HCT116 (cell line): ENCODE measurements around the gene HASPIN. TPM values are rescaled to one million over a fixed set of nuclear protein-coding genes. Genes with fewer than 3 reads are reported as not detected.

Experiments
- ATAC-seq: fragments of 200-7000 bp; cut with Tn5 transposase; 2 replicates; pipeline ENCODE4 v1.9.1; 2020; ENCODE audit warnings: mild to moderate bottlenecking, moderate library complexity
- BruUV-seq: library from RNA; stranded (reverse); fragments of 400-500 nt; replicated peaks from 2 replicates; lab custom pipeline; 2021; lab: Mats Ljungman, UMichigan
- CTCF ChIA-PET: fragments of 300-600 bp; sonication (Branson Sonifier 250); formaldehyde crosslinking; loops from one replicate; lab custom pipeline; 2021; ENCODE audit warnings: antibody characterized with exemption; lab: Charles Lee
- POLR2A ChIA-PET: fragments of 300-600, 350-600 bp; sonication (Branson Sonifier 250); formaldehyde crosslinking; loops from one replicate; lab custom pipeline; 2021; ENCODE audit warnings: antibody characterized with exemption; lab: Charles Lee
- RAD21 ChIA-PET, 2 experiments: fragments of 300-600 bp; sonication (Branson Sonifier 250); formaldehyde crosslinking; loops; one replicate each; lab custom pipeline; 2023; ENCODE audit warnings: low total read pairs in 2 of 2; ENCODE audit not compliant: uncharacterized antibody in 2 of 2, unreplicated experiment in 2 of 2, low non-redundant PET in 1 of 2; lab: Charles Lee
- DNase-seq: peaks from one replicate; pipeline ENCODE4 v3.0.0-alpha.2; 2010; ENCODE audit warnings: low read depth, low spot score
- H2AFZ ChIP-seq: fragments of 200-600 bp; shearing (Covaris generic), sonication (generic); 2 replicates; pipeline ENCODE4 v1.6.1; 2017; ENCODE audit warnings: low read depth, mixed run types, mixed read lengths, antibody characterized with exemption, low read length; ENCODE audit not compliant: poor library complexity, severe bottlenecking
- H3K27ac ChIP-seq: 2 replicates; pipeline ENCODE4 v1.5.1; 2012; ENCODE audit warnings: low read depth, low read length
- H3K27me3 ChIP-seq: fragments of 200-600 bp; sonication (generic); 2 replicates; pipeline ENCODE4 v1.6.1; 2016; ENCODE audit warnings: mixed run types, low read length, mixed read lengths; ENCODE audit not compliant: insufficient read depth
- H3K36me3 ChIP-seq, 2 experiments: fragments of 200-500 bp in 1 of 2; fragments of 200-600 bp in 1 of 2; sonication (Bioruptor generic) in 1 of 2; sonication (generic) in 1 of 2; 2 replicates each; pipeline versions ENCODE4 v1.5.1 to v1.6.1; 2014 to 2016; ENCODE audit warnings: low read length in 2 of 2, inconsistent platforms in 1 of 2, mixed read lengths in 1 of 2, mixed run types in 1 of 2; ENCODE audit not compliant: insufficient read depth in 2 of 2, control insufficient read depth in 1 of 2
- H3K4me1 ChIP-seq, 2 experiments: fragments of 200-600 bp in 1 of 2; sonication (generic) in 1 of 2; 2 replicates each; pipeline versions ENCODE4 v1.5.1 to v1.6.1; 2012 to 2017; ENCODE audit warnings: low read length in 2 of 2, inconsistent platforms in 1 of 2, mild to moderate bottlenecking in 1 of 2, mixed read lengths in 1 of 2, mixed run types in 1 of 2, moderate library complexity in 1 of 2; ENCODE audit not compliant: insufficient read depth in 2 of 2, control insufficient read depth in 1 of 2
- H3K4me2 ChIP-seq: fragments of 200-600 bp; sonication (generic); 2 replicates; pipeline ENCODE4 v1.6.1; 2017; ENCODE audit warnings: mixed run types, low read length, mixed read lengths
- H3K4me3 ChIP-seq, 2 experiments: fragments of 200-600 bp in 1 of 2; sonication (generic) in 1 of 2; replicated peaks in 1 of 2; 2 replicates each; pipeline ENCODE4 v1.5.1; 2011 to 2016; ENCODE audit warnings: low read length in 2 of 2, control low read depth in 1 of 2, low read depth in 1 of 2, mild to moderate bottlenecking in 1 of 2, mixed read lengths in 1 of 2, mixed run types in 1 of 2
- H3K79me2 ChIP-seq: fragments of 200-600 bp; sonication (generic); 2 replicates; pipeline ENCODE4 v1.6.1; 2017; ENCODE audit warnings: mild to moderate bottlenecking, mixed run types, low read length, moderate library complexity, mixed read lengths; ENCODE audit not compliant: insufficient read depth
- H3K9ac ChIP-seq: fragments of 200-600 bp; sonication (generic); 2 replicates; pipeline ENCODE4 v1.6.1; 2016; ENCODE audit warnings: low read length, mixed read lengths
- H3K9me2 ChIP-seq: fragments of 200-600 bp; sonication (generic), shearing (Covaris generic); 2 replicates; pipeline ENCODE4 v1.6.1; 2017; ENCODE audit warnings: mixed run types, mild to moderate bottlenecking, moderate library complexity; ENCODE audit not compliant: insufficient read depth
- H3K9me3 ChIP-seq, 2 experiments: fragments of 200-500 bp in 1 of 2; fragments of 200-600 bp in 1 of 2; sonication (Bioruptor generic) in 1 of 2; sonication (generic) in 1 of 2; 2 replicates each; pipeline ENCODE4 v1.6.1; 2014 to 2017; ENCODE audit warnings: low read length in 2 of 2, mixed read lengths in 2 of 2, inconsistent platforms in 1 of 2, low read depth in 1 of 2, mild to moderate bottlenecking in 1 of 2, mixed run types in 1 of 2, moderate library complexity in 1 of 2; ENCODE audit not compliant: control insufficient read depth in 1 of 2, insufficient read depth in 1 of 2
- H4K20me1 ChIP-seq: fragments of 200-600 bp; sonication (generic), shearing (Covaris generic); 2 replicates; pipeline ENCODE4 v1.6.1; 2017; ENCODE audit warnings: mixed run types, mild to moderate bottlenecking, moderate library complexity; ENCODE audit not compliant: insufficient read depth
- ATF3 ChIP-seq: IDR thresholded peaks from 2 replicates; pipeline ENCODE4 v1.6.1; 2012
- CBX3 ChIP-seq: IDR thresholded peaks from 2 replicates; pipeline ENCODE4 v1.6.1; 2012; ENCODE audit warnings: low read depth
- CEBPB ChIP-seq: IDR thresholded peaks from 2 replicates; pipeline ENCODE4 v1.6.1; 2012; ENCODE audit warnings: low read depth
- CTCF ChIP-seq, 3 experiments: fragments of 200-600 bp in 1 of 3; sonication (generic) in 1 of 3; IDR thresholded peaks in 2 of 3; conservative IDR thresholded peaks in 1 of 3; 2 replicates each; pipeline ENCODE4 v1.5.1; 2012 to 2017; ENCODE audit warnings: low read depth in 2 of 3, low read length in 2 of 3, antibody characterized with exemption in 1 of 3, borderline replicate concordance in 1 of 3, control low read depth in 1 of 3, mild to moderate bottlenecking in 1 of 3, mixed read lengths in 1 of 3, mixed run types in 1 of 3, moderate library complexity in 1 of 3; ENCODE audit not compliant: insufficient read depth in 1 of 3
- EGR1 ChIP-seq: IDR thresholded peaks from 2 replicates; pipeline ENCODE4 v1.6.1; 2012; ENCODE audit warnings: low read depth
- ELF1 ChIP-seq: IDR thresholded peaks from 2 replicates; pipeline ENCODE4 v1.6.1; 2012; ENCODE audit warnings: low read depth, borderline replicate concordance
- EZH2 ChIP-seq: fragments of 200-600 bp; sonication (generic); IDR thresholded peaks from 2 replicates; pipeline ENCODE4 v1.6.1; 2017; ENCODE audit warnings: antibody characterized with exemption, mixed run types
- EZH2phosphoT487 ChIP-seq: fragments of 200-600 bp; IDR thresholded peaks from 2 replicates; pipeline ENCODE4 v1.6.1; 2018; ENCODE audit warnings: antibody characterized with exemption, borderline replicate concordance
- FOSL1 ChIP-seq: IDR thresholded peaks from 2 replicates; pipeline ENCODE4 v1.6.1; 2012; ENCODE audit warnings: low read depth
- JUND ChIP-seq: IDR thresholded peaks from 2 replicates; pipeline ENCODE4 v1.6.1; 2012
- MAX ChIP-seq: IDR thresholded peaks from 2 replicates; pipeline ENCODE4 v1.6.1; 2012
- POLR2A ChIP-seq: IDR thresholded peaks from 2 replicates; pipeline ENCODE4 v1.7.0; 2011; ENCODE audit warnings: borderline replicate concordance; ENCODE audit not compliant: insufficient read depth, insufficient read length; ENCODE audit errors: extremely low read depth
- POLR2AphosphoS5 ChIP-seq: IDR thresholded peaks from 2 replicates; pipeline ENCODE4 v1.6.1; 2011; ENCODE audit warnings: mild to moderate bottlenecking, low read depth, low read length, moderate library complexity
- RAD21 ChIP-seq: IDR thresholded peaks from 2 replicates; pipeline ENCODE4 v1.6.1; 2012; ENCODE audit warnings: low read depth, mild to moderate bottlenecking
- SIN3A ChIP-seq: IDR thresholded peaks from 2 replicates; pipeline ENCODE4 v1.6.1; 2012; ENCODE audit warnings: low read depth
- SP1 ChIP-seq: IDR thresholded peaks from 2 replicates; pipeline ENCODE4 v1.6.1; 2012; ENCODE audit warnings: low read depth
- SRF ChIP-seq: IDR thresholded peaks from 2 replicates; pipeline ENCODE4 v1.6.1; 2012; ENCODE audit warnings: low read depth
- TCF7L2 ChIP-seq: IDR thresholded peaks from 2 replicates; pipeline ENCODE4 v1.7.0; 2011; ENCODE audit warnings: borderline replicate concordance, inconsistent platforms; ENCODE audit not compliant: insufficient read depth, insufficient read length; ENCODE audit errors: extremely low read depth
- YY1 ChIP-seq: IDR thresholded peaks from 2 replicates; pipeline ENCODE4 v1.6.1; 2011; ENCODE audit warnings: low read length, low read depth, moderate library complexity, mild to moderate bottlenecking; ENCODE audit not compliant: insufficient replicate concordance; ENCODE audit errors: extremely low read depth
- ZFX ChIP-seq: fragments of 450-650 bp; IDR thresholded peaks from 2 replicates; pipeline ENCODE4 v1.6.1; 2017
- ZNF274 ChIP-seq: fragments of 200-500 bp; sonication (Bioruptor generic); IDR thresholded peaks from 2 replicates; pipeline ENCODE4 v1.6.1; 2014; ENCODE audit warnings: mild to moderate bottlenecking, low read depth, low read length, inconsistent platforms
- intact Hi-C: fragments of 100-400 bp; cut with micrococcal nuclease; formaldehyde crosslinking; loops from 2 replicates; pipeline ENCODE4 v1.10.0; 2022
- total RNA-seq: library from RNA; stranded (reverse); gene quantifications from one replicate; pipeline ENCODE4 v1.2.1, GENCODE V29; 2021; ENCODE audit not compliant: unreplicated experiment

The HASPIN gene
- total RNA-seq, 1 experiment from 2014 or later, result 19.6 TPM

- H3K79me2 ChIP-seq, result no peaks in the 10 kb centered on the region
- BruUV-seq, result no TSS peak
- no peaks in the 10 kb centered on the region for H3K9me2 ChIP-seq
- RAD21 ChIA-PET, result no interaction called here
- H3K27ac ChIP-seq, result no peak overlapping the region
- no peak overlapping the region for H3K9ac ChIP-seq
- DNase-seq (no peak), ATAC-seq (no peak)
- POLR2A ChIA-PET, result no interaction called here
- no peaks in the 10 kb centered on the region for H3K9me3 ChIP-seq
- CTCF ChIA-PET, result no interaction called here
- no peak for TF ChIP-seq SP1
- no peak for TF ChIP-seq EGR1
- TF ChIP-seq EZH2phosphoT487, result no peak
- no peak for TF ChIP-seq EZH2
- no peak for TF ChIP-seq TCF7L2
- no peak for TF ChIP-seq POLR2AphosphoS5
- no peak for TF ChIP-seq ATF3
- no peak for TF ChIP-seq MAX
- no peak for TF ChIP-seq CEBPB
- no peaks in the 10 kb centered on the region for H3K4me1 ChIP-seq
- no peak overlapping the region for H3K4me2 ChIP-seq
- H3K36me3 ChIP-seq, result no peaks in the 10 kb centered on the region
- no peak overlapping the region for H3K4me3 ChIP-seq
- H3K27me3 ChIP-seq, result no peaks in the 10 kb centered on the region
- no peak overlapping the region for H2AFZ ChIP-seq
- no peaks in the 10 kb centered on the region for H4K20me1 ChIP-seq
- intact Hi-C loops, result no loop called here
These were observed 21.4 kb downstream of the HASPIN start for GRCh38 chr17:3745071-3745470.

- no peak for ATAC-seq
- no peaks in the 10 kb centered on the region for H3K9me2 ChIP-seq
- no peaks in the 10 kb centered on the region for H4K20me1 ChIP-seq
- no peaks in the 10 kb centered on the region for H3K79me2 ChIP-seq
- POLR2A ChIA-PET, result no interaction called here
- RAD21 ChIA-PET, result interaction anchor here in 1 of 2 experiments (0.6 kb wide), 1 partner anchor 1292 kb away, joined by 4 read pairs; no protein-coding TSS in a partner anchor
- H3K9me3 ChIP-seq, result no peaks in the 10 kb centered on the region
- no peak overlapping the region for H2AFZ ChIP-seq
- no peak for DNase-seq
- no peak overlapping the region for H3K4me3 ChIP-seq
- BruUV-seq, result no TSS peak
- H3K9ac ChIP-seq, result no peak overlapping the region
- no peak overlapping the region for H3K27ac ChIP-seq
- no peaks in the 10 kb centered on the region for H3K27me3 ChIP-seq
- no peaks in the 10 kb centered on the region for H3K36me3 ChIP-seq
- intact Hi-C loops, result no loop called here
- no peak overlapping the region for H3K4me2 ChIP-seq
- CTCF ChIA-PET, result interaction anchor here (1.0 kb wide), 1 partner anchor 10 kb away, joined by 3 read pairs; no protein-coding TSS in a partner anchor
- H3K4me1 ChIP-seq, result 0 out of 4 replicates have a peak, but pooled peaks cover 0 to 3% of the 10 kb centered on the region in 2 experiments
- TF ChIP-seq ELF1 (no peak), POLR2AphosphoS5 (no peak), EZH2 (no peak), POLR2A (no peak), JUND (no peak), RAD21 (no peak), YY1 (no peak), CBX3 (no peak), SRF (no peak), SP1 (no peak), EGR1 (no peak), ATF3 (no peak), CTCF (IDR thresholded peaks at IDR 0.05 in 2 of 3, conservative IDR thresholded peaks at IDR 0.05 in 1 of 3; ENCODE audit: borderline replicate concordance in 1 of 3, insufficient read depth in 1 of 3, low read depth in 2 of 3, low read length in 2 of 3) (no peak), FOSL1 (no peak), ZFX (no peak), SIN3A (no peak), ZNF274 (no peak)
These were observed 24.1 kb downstream of the HASPIN start for GRCh38 chr17:3747805-3748204.
